ENCODE results near the gene LTBR. TPM values are rescaled to one million over a fixed set of nuclear protein-coding genes. Genes with fewer than 3 reads are reported as not detected.
"Not testable (repeated sequence)": the region's sequence is repeated elsewhere in the genome, so short reads cannot be mapped to it uniquely, and the experiment has no call there.

The LTBR gene
- polyA plus RNA-seq, 3 donors from 2014 or later: 1.2 to 3.6 (median 2.8) TPM

DNA sequence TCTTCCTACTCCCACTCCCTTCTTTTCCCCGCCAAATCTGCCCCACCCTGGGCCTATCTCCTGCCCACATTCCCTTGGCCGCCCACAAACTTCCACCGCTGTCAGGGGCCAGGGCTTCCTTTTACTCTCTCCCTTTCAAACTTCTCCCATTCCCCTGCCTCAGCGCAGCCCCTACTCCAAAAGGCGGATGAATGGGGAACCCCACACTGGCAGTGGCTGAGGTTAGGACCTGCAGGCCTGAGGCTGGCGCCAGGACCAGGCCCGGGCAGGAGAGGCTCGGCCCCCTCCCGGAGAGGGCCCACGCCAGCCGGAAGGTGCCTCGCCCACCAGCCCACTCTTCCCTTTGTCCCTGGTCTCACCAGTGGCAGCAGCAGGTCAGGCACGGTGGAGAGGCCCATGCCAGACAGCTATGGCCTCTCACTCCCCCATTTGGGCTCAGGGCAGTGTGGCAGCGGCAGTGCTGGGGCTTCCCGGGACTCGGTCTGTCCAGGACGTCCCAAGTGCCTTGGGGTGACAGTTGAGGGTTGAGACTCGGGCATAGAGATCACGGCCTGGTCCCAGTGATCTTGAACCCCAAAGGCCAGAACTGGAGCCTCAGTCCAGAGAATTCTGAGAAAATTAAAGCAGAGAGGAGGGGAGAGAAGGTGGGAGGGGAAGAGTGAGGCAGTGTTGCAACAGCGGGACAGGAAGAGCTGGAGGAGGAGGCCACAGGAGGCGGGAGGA, 42.4 kb upstream of the LTBR start, which contains the start of gene TNFRSF1A:
Gene TNFRSF1A (minus strand): TSS at position 660 of the 723 bp plus-strand sequence. CDS start 262 bp downstream, at position 398.
- peak; percentile 48 to 59 (median 50) for DNase-seq
- Mint-ChIP-seq H3K9me3 (no peaks in the 10 kb centered on the region), H3K4me3 (no peak within 1 kb of the TSS), H3K36me3 (no peaks in the 10 kb centered on the region), H3K27ac (no peak within 1 kb of the TSS), H3K4me1 (peaks cover 36 to 40% of the 10 kb centered on the region in 2 donors), H3K27me3 (ENCODE audit: low read depth in 3 of 3) (peaks cover 5 to 12% (median 5%) of the 10 kb centered on the region in 3 donors)

DNA sequence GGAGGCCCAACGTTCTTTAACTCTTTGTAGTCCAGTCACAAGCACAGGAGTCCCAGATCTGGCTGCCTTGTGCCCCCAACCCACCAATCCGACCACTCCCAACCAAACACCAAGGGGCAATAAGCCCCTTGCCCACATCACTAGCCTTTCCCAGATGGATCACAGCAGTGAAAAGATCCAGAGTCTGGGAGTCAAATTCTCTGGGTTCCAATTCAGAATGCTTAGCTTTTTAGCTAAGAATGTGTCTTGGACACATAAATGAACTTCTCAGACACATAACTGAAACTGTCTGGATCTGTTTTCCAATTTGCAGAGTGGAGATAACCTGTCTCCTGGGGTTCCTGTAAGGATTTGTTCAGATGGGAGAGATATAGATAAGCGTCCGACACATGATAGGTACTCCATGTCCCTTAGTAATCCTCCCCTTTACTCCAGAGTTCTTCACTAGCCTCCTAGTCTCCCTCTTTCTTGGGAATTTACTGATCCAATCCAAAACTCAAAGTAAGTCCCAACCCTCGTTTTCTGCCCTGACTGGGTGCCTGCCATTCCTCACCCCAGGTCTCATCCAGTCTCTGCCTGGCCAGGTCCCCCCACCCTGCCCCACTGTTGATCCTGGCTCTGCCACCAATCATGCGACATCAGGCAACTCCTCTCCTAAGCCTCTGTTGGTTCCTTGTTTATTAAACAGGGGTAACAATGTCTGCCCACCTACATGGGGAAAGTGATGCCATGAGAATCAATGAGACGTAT, 41.6 kb upstream of the LTBR start:
- peaks cover 43 to 47% of the 10 kb centered on the region in 2 donors for H3K4me1 Mint-ChIP-seq
- no peak for DNase-seq

DNA sequence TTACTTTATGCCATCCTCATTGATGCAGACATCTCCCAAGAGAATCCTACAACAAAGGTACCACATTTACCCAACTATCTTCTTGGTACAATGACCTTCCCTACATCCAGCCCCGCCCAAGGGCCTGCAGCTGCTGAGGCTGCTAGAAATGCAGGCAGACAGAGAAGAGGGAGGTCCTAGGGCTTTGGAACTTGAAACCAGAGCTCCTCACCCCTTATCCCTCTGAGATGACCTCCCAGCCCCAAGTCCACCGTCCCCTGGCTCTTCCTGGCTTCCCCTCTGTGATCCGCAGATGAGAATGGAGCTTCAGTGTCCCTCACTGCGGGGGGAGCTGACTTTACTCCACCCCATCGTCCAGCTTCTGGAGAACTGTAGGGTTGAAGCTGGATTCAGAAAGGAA, 40.4 kb upstream of the LTBR start:
- Mint-ChIP-seq H3K4me3 (peak overlapping the region in 2 of 5 donors; percentile 31 to 40), H3K27ac (peak overlapping the region in 1 of 6 donors; percentile 64), H3K27me3 (ENCODE audit: low read depth in 3 of 3) (peaks cover 0 to 7% (median 3%) of the 10 kb centered on the region in 3 donors), H3K36me3 (no peaks in the 10 kb centered on the region), H3K4me1 (peaks cover 47 to 51% of the 10 kb centered on the region in 2 donors), H3K9me3 (no peaks in the 10 kb centered on the region)
- DNase-seq: no peak

More for the DNA sequence above, 41.6 kb upstream of the LTBR start:
- Mint-ChIP-seq H3K9me3 (no peaks in the 10 kb centered on the region), H3K4me3 (no peak overlapping the region), H3K27ac (no peak overlapping the region), H3K27me3 (ENCODE audit: low read depth in 3 of 3) (peaks cover 3 to 8% (median 3%) of the 10 kb centered on the region in 3 donors), H3K36me3 (no peaks in the 10 kb centered on the region)

DNA sequence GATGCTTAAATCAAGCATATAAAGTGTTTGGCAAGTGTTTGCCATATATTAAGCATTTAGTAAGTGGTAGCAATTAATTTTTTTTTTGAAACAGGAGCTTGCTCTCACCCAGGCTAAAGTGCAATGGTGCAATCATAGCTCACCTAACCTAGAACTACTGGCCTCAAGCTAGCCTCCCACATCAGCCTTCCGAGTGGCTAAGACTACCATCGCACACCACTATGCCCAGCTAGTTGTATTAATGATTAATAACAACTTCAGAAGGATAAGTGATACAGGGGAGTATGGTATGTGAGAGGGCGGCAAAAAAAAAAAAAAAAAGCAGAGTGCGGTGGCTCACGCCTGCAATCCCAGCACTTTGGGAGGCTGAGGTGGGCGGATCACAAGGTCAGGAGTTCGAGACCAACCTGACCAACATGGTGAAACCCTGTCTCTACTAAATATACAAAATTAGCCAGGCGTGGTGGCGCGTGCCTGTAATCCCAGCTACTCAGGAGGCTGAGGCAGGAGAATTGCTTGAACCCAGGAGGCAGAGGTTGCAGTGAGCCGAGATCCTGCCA, 39.8 kb upstream of the LTBR start:
- not testable (repeated sequence) for DNase-seq; H3K27me3 Mint-ChIP-seq (ENCODE audit: low read depth in 3 of 3); H3K9me3 Mint-ChIP-seq; H3K36me3 Mint-ChIP-seq; H3K27ac Mint-ChIP-seq; H3K4me3 Mint-ChIP-seq
- H3K4me1 Mint-ChIP-seq: peaks cover 48 to 51% of the 10 kb centered on the region in 2 donors

DNA sequence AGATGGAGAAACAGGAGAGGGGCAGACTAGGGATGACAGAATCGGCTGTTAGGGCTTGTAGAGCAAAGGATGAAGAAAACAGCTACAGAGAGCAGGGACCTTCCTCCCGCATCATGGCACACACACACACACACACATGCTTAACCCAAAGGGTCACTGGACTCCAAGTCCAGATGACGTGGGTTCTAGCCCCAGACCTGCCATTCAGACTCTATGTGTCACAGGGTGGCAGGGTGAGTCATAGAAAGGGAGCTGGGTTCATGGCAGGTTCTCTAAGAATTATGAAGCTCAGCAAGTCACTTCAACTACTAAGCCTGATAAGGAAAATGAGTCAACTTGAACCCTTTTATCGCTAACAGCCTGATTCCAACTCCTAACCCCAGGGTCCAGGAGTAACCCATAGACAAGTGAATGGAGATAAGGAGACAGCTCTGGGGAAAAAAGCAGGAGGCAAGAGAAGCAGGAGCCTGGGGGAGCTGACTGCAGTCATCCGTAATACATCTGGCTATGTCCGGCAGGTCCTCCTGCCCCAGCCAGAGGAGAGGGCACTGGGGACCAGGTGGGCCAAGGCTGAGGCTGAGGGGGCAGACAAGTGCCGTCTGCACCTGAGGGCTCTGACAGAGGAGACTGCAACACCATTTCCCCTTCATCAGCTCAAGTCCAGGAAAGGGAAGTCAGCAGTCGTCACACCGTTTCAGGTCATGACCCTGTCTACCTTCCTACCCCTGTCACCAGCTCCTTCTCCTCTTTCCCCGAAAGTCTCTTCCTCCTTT, 38.5 kb upstream of the LTBR start:
- H3K9me3 Mint-ChIP-seq: no peaks in the 10 kb centered on the region
- H3K4me3 Mint-ChIP-seq: peak overlapping the region in 2 of 5 donors; percentile 16 to 29
- no peaks in the 10 kb centered on the region for H3K36me3 Mint-ChIP-seq
- H3K27ac Mint-ChIP-seq: peak overlapping the region in 3 of 6 donors; percentile 7 to 86 (median 49)
- peaks cover 48 to 51% of the 10 kb centered on the region in 2 donors for H3K4me1 Mint-ChIP-seq
- H3K27me3 Mint-ChIP-seq (ENCODE audit: low read depth in 3 of 3): peaks cover 0 to 7% (median 3%) of the 10 kb centered on the region in 3 donors
- no peak for DNase-seq

DNA sequence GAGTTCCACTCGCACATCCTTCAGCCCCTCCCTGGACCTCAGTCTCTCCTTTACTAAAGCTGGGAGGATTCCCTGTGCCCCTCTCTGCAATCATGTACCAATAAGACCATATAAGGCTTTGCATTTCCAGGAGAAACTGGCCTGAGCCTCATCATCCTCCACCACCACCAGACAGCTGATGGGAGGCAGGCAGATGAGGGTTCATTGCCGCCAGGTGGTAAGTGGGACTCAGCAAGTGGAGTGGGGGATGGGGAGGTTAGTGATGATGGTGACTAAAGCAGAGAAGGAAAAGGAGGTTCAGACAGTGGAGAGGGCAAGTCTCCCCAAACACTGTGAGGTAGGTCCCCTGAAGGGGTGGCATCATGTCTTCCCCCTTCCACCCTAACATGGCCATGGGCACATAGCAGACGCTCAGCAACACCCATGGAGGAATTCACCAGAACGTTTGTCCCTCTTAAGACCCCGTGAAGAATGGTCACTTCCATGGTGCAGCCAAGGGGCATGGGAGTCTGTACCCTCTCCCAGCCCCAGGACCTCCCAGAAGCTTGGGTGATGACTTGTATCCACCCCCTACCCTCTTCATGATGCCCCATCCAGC, 37.6 kb upstream of the LTBR start:
- Mint-ChIP-seq H3K4me3 (no peak overlapping the region), H3K27ac (no peak overlapping the region), H3K36me3 (no peaks in the 10 kb centered on the region), H3K27me3 (ENCODE audit: low read depth in 3 of 3) (peaks cover 0 to 7% (median 2%) of the 10 kb centered on the region in 3 donors), H3K4me1 (peaks cover 48 to 51% of the 10 kb centered on the region in 2 donors), H3K9me3 (no peaks in the 10 kb centered on the region)
- DNase-seq: no peak

DNA sequence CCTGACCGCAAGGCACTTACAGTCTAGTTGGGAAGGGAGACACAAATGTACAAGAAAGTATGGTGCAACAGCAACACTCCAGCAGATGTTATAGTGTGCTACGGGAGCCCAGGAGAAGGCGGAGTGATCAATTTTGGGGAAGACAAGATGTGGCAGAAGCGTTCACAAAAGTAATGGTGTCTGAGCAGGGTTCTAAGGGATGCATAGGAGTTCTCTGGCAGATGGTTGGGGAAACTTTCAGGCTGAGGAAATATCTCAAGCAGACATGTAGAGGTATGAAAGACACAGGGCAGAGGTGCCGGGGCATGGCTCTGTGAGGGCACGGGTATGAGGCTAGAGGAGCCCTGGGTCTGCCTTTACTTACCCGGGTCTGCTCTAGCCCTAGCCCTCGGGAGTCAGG, 37.0 kb upstream of the LTBR start:
- Mint-ChIP-seq H3K36me3 (no peaks in the 10 kb centered on the region), H3K4me3 (no peak overlapping the region), H3K4me1 (peaks cover 45 to 47% of the 10 kb centered on the region in 2 donors), H3K27me3 (ENCODE audit: low read depth in 3 of 3) (peaks cover 0 to 7% (median 0%) of the 10 kb centered on the region in 3 donors), H3K9me3 (no peaks in the 10 kb centered on the region), H3K27ac (no peak overlapping the region)
- no peak for DNase-seq

DNA sequence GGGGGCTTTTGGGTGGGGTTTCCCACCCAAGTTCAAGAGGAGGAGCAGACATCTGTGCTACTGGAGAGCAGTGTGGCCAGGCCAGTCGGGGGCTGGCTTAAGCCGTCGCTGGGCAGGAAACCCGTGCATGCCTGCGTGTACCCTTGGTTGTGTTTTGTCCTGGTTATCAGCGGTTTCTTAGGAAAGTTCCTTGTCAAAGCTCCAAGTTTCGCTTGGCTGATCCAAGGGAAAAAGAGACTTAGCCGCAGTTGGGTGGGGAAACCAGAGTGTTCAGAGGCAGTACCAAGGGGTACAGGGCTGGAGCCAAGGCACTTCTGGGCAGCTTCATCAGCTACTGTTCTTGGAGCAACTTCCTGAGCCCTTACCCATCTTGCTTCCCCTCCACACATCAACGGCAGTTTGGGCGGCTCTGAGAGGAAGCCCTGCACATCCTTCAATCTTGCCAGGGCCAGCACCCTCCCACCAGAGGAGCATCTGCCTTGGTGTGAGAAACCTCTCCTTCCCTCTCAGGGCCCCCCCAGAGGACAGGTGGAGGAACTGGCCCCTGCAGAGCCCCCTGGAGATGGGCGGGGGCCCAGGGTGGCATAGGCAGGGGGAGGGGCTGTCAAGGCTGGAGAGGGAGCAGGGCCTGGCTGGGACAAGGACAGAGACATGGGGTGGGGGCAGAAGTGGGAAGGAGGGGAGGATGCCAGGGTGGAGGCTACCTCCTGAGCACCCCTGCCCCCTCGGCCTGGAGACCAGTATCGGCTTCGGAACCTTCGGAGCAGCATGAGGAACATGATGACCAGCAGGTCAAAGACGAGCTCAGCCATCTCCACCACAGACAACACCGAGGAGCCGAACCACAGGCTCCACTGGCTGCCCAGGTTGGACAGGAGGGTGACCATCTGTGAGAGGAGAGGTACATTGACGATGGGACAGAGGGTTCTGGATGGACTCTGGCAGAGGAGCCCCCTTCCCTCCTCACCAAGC, 36.3 kb upstream of the LTBR start:
- Mint-ChIP-seq H3K4me3 (no peak overlapping the region), H3K27me3 (ENCODE audit: low read depth in 3 of 3) (peaks cover 0 to 3% (median 0%) of the 10 kb centered on the region in 3 donors), H3K9me3 (no peaks in the 10 kb centered on the region), H3K36me3 (no peaks in the 10 kb centered on the region), H3K27ac (peak overlapping the region in 1 of 6 donors; percentile 46), H3K4me1 (peaks cover 38 to 40% of the 10 kb centered on the region in 2 donors)
- DNase-seq: no peak

DNA sequence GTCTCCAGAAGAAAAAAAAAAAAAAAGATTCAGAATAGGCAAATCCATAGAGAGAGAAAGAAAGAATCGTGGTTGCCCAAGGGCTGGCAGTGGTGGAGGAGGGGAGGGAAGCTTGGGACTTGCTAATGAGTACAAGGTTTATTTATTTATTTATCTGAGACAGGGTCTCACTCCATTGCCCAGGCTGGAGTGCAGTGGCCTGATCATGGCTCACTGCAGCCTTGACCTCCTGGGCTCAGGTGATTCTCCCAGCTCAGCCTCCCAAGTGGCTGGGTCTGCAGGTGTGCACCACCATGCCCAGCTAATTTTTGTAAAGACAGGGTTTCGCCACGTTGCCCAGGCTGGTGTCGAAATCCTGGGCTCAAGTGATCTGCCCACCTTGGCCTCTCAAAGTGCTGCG, 32.3 kb upstream of the LTBR start:
- H3K36me3 Mint-ChIP-seq: no peaks in the 10 kb centered on the region
- no peak overlapping the region for H3K4me3 Mint-ChIP-seq
- peaks cover 11% of the 10 kb centered on the region in 2 donors for H3K4me1 Mint-ChIP-seq
- H3K27ac Mint-ChIP-seq: no peak overlapping the region
- DNase-seq: no peak
- peaks cover 0 to 6% (median 3%) of the 10 kb centered on the region in 3 donors for H3K27me3 Mint-ChIP-seq (ENCODE audit: low read depth in 3 of 3)
- no peaks in the 10 kb centered on the region for H3K9me3 Mint-ChIP-seq

DNA sequence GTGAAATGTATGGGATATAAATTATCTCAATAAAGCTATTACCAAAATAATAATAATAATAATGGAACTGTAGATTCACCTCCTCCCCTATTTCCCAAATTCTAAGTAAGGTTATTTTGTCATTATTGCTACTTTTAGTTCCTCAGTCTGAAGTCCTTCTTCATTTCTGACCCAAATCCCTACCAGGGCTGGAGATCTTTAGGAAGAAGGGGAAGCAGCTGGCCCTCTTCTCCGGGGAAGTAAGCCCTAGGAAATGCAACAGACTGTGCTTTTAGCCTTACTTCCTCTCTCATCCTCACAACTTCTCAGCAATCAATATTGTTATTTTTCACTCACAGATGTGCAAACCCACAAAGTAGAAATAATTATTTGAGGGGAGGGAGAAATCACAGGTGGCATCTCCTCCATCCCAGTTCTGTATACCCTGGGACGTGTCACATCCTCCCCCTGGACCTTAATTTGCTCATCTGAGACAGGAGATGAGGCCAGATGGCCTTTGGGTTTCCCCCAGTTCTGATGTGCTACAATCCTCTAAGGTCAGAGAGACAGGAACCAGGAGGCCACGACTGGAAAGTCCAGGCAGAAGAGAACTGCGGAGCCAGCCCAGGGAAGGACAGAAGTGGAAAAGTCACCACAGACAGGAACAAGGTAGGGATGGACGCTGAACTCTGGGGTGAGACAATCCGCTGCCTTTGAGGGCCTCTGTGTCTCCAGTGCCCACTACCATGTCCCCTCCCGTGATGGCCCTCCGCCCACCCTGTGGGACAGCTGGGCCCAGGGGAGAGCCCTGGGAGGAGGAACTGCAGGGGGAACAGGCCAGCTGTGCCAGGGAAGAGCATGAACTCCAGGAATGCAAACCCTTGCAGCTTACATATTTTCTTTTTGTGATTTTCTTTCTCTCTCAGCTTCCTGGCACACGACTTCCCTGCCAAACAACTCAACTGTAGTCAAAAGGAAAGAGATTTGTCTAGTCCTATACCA, 31.5 kb upstream of the LTBR start:
- Mint-ChIP-seq H3K9me3 (no peaks in the 10 kb centered on the region), H3K4me3 (no peak overlapping the region), H3K36me3 (no peaks in the 10 kb centered on the region), H3K27me3 (ENCODE audit: low read depth in 3 of 3) (peaks cover 1 to 6% (median 2%) of the 10 kb centered on the region in 3 donors), H3K27ac (no peak overlapping the region), H3K4me1 (peaks cover 2 to 4% of the 10 kb centered on the region in 2 donors)
- DNase-seq: no peak
